Fibroblast of mammary gland (primary cell): Measurements from ENCODE around the gene PSMG1.
"Not testable (repeated sequence)": the region's sequence is repeated elsewhere in the genome, so short reads cannot be mapped to it uniquely, and the experiment has no call there.

Experiments
- DNase-seq: peaks from one replicate; pipeline ENCODE4 v3.0.0-alpha.2; 2010; ENCODE audit warnings: low read depth
- H3K4me3 ChIP-seq: 2 replicates; pipeline ENCODE4 v1.5.1; 2011; ENCODE audit warnings: low read depth, mild to moderate bottlenecking, low read length, moderate library complexity; ENCODE audit not compliant: control insufficient read depth
- CTCF ChIP-seq: conservative IDR thresholded peaks from 2 replicates; pipeline ENCODE4 v1.5.1; 2011; ENCODE audit warnings: low read depth, low read length, inconsistent platforms; ENCODE audit not compliant: control insufficient read depth, insufficient read depth

The PSMG1 gene

GRCh38 chr21:39164523-39164922 lies 18.7 kb downstream of the PSMG1 start:
- H3K4me3 ChIP-seq: no peak overlapping the region
- DNase-seq: no peak
- no peak for TF ChIP-seq CTCF

GRCh38 chr21:39161064-39161463 lies 22.2 kb downstream of the PSMG1 start:
- H3K4me3 ChIP-seq: no peak overlapping the region
- DNase-seq: no peak
- no peak for TF ChIP-seq CTCF

- no peak for DNase-seq
- H3K4me3 ChIP-seq: no peak overlapping the region
- no peak for TF ChIP-seq CTCF
These were observed 23.7 kb downstream of the PSMG1 start for GRCh38 chr21:39159342-39160063.

- H3K4me3 ChIP-seq, DNase-seq: not testable (repeated sequence)
These were observed 26.0 kb downstream of the PSMG1 start for GRCh38 chr21:39157241-39157640.

- no peak for DNase-seq
- TF ChIP-seq CTCF: no peak
- H3K4me3 ChIP-seq: no peak overlapping the region
These were observed 27.2 kb downstream of the PSMG1 start for GRCh38 chr21:39156024-39156423.

- no peak overlapping the region for H3K4me3 ChIP-seq
- DNase-seq: no peak
- no peak for TF ChIP-seq CTCF
These were observed 27.7 kb downstream of the PSMG1 start for GRCh38 chr21:39155578-39155977.

GRCh38 chr21:39153842-39154241 lies 29.4 kb downstream of the PSMG1 start:
- no peak for TF ChIP-seq CTCF
- no peak overlapping the region for H3K4me3 ChIP-seq
- DNase-seq: no peak
